GM19099 (cell line): ENCODE measurements around the gene PCNX4.

Experiments
- POLR2A ChIP-seq: IDR thresholded peaks from 3 replicates; pipeline ENCODE4 v1.6.1; 2011; ENCODE audit warnings: low read depth; ENCODE audit not compliant: insufficient read length; ENCODE audit errors: extremely low read depth

The PCNX4 gene

GRCh38 chr14:60160422-60160821 lies 68.7 kb downstream of the PCNX4 start:
- TF ChIP-seq POLR2A = no peak

- no peak for TF ChIP-seq POLR2A
These were observed 69.7 kb downstream of the PCNX4 start for GRCh38 chr14:60161196-60162107.

- TF ChIP-seq POLR2A = no peak
These were observed 72.0 kb downstream of the PCNX4 start for GRCh38 chr14:60163693-60164092.

GRCh38 chr14:60164404-60164711 lies 72.6 kb downstream of the PCNX4 start:
- no peak for TF ChIP-seq POLR2A

GRCh38 chr14:60164712-60165546 lies 73.2 kb downstream of the PCNX4 start, which contains the start of gene DHRS7:
Gene DHRS7 (minus strand): TSS chr14:60165398. CDS start chr14:60165309, 89 bp downstream.
- TF ChIP-seq POLR2A = peak; percentile 76

GRCh38 chr14:60165547-60165876 lies 73.8 kb downstream of the PCNX4 start:
- no peak for TF ChIP-seq POLR2A

GRCh38 chr14:60166142-60166541 lies 74.4 kb downstream of the PCNX4 start:
- no peak for TF ChIP-seq POLR2A

GRCh38 chr14:60169722-60170121 lies 78.0 kb downstream of the PCNX4 start:
- no peak for TF ChIP-seq POLR2A

GRCh38 chr14:60170948-60171347 lies 79.2 kb downstream of the PCNX4 start:
- TF ChIP-seq POLR2A = no peak

GRCh38 chr14:60171690-60172089 lies 80.0 kb downstream of the PCNX4 start:
- TF ChIP-seq POLR2A = no peak

- TF ChIP-seq POLR2A = no peak
These were observed 82.9 kb downstream of the PCNX4 start for GRCh38 chr14:60174352-60175254.

GRCh38 chr14:60175255-60175902 lies 83.7 kb downstream of the PCNX4 start:
- no peak for TF ChIP-seq POLR2A

GRCh38 chr14:60178164-60178563 lies 86.4 kb downstream of the PCNX4 start:
- TF ChIP-seq POLR2A = no peak

GRCh38 chr14:60178820-60179219 lies 87.1 kb downstream of the PCNX4 start:
- no peak for TF ChIP-seq POLR2A

GRCh38 chr14:60179431-60179869 lies 87.7 kb downstream of the PCNX4 start:
- no peak for TF ChIP-seq POLR2A

- no peak for TF ChIP-seq POLR2A
These were observed 91.4 kb downstream of the PCNX4 start for GRCh38 chr14:60183138-60183537.
